K562 treated with DMSO at 1 percent for 4 hours (cell line): ENCODE results near the gene HSPA1L. TPM values are rescaled to one million over a fixed set of nuclear protein-coding genes. Genes with fewer than 3 reads are reported as not detected.

Experiments
- total RNA-seq: library from RNA; unstranded; fragments of 300-600 nt; gene quantifications from 2 replicates; pipeline ENCODE4 v1.2.3, GENCODE V29; 2022; ENCODE audit not compliant: insufficient read depth

HSPA1L gene
- total RNA-seq = 2.5 and 2.8 TPM in 2 replicates

DNA sequence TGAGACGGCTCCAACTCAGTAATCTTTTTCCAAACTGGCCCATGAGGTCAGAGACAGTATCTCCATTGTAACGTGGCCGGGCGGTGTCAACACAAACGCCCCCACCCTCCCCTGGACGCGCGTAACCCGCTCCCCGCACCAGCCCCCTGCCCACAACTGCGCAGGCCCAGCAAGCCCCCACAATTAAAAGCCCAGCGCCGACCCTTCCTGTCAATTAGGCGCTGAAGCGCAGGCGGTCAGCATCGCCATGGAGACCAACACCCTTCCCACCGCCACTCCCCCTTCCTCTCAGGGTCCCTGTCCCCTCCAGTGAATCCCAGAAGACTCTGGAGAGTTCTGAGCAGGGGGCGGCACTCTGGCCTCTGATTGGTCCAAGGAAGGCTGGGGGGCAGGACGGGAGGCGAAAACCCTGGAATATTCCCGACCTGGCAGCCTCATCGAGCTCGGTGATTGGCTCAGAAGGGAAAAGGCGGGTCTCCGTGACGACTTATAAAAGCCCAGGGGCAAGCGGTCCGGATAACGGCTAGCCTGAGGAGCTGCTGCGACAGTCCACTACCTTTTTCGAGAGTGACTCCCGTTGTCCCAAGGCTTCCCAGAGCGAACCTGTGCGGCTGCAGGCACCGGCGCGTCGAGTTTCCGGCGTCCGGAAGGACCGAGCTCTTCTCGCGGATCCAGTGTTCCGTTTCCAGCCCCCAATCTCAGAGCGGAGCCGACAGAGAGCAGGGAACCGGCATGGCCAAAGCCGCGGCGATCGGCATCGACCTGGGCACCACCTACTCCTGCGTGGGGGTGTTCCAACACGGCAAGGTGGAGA lies at the start of gene HSPA1L, which contains the start of gene HSPA1A:
Gene HSPA1L (minus strand): TSS at position 259 of the 814 bp plus-strand sequence. CDS start 3,311 bp downstream, outside the sequence.
Gene HSPA1A (plus strand): TSS at position 519 of the 814 bp plus-strand sequence. CDS start 214 bp downstream, at position 733.

DNA sequence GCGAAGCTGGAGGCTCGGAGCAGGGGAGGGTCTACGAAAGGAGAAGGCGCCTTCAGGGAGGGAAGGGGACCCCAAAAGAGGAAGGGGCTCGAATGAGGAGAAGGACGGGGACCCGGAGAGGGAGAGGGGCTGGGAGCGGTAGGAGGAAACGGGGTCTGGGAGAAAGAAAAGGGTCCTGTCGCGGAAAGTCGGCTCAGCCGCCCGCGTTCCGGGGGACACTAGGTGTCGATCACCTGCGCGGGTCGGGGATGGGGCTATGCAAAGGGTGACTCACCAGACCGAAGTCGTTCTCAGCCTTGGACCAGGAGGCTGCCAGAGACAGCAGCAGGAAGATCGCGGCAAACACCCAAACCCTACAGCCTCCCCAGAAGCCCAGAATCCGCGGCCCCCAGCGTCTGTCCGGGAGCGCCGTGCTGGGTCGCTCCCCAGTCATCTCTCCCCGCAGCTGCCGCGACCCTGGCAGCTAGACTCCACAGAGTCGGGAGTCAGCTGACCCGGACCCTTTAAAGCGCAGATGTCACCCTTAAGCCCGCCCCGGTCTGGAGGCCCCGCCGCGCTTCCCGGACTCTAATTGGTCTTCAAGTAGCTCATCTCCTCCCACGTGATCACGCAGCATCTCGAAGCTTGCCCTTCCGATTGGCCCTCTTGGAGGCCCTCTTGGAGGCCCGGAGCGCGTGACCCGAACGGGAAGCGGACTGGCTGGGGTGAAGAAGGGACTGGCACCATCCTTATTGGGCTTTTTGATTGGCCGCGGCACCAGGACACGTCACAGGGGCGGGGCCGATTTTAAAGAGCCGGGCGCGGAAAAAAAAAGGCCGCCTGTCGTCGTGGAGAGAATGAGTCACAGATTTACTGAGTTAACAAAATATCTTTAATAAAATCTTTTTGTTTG lies 47.5 kb upstream of the HSPA1L start, which contains the start of gene NEU1:
Gene NEU1 (minus strand): TSS at position 478 of the 892 bp plus-strand sequence. CDS start 45 bp downstream, at position 433.

GRCh38 chr6:31827286-31828079 lies 12.4 kb upstream of the HSPA1L start, which contains the start of gene HSPA1B:
HSPA1B (plus strand) TSS chr6:31827738; CDS start chr6:31827951, 213 bp downstream.

DNA sequence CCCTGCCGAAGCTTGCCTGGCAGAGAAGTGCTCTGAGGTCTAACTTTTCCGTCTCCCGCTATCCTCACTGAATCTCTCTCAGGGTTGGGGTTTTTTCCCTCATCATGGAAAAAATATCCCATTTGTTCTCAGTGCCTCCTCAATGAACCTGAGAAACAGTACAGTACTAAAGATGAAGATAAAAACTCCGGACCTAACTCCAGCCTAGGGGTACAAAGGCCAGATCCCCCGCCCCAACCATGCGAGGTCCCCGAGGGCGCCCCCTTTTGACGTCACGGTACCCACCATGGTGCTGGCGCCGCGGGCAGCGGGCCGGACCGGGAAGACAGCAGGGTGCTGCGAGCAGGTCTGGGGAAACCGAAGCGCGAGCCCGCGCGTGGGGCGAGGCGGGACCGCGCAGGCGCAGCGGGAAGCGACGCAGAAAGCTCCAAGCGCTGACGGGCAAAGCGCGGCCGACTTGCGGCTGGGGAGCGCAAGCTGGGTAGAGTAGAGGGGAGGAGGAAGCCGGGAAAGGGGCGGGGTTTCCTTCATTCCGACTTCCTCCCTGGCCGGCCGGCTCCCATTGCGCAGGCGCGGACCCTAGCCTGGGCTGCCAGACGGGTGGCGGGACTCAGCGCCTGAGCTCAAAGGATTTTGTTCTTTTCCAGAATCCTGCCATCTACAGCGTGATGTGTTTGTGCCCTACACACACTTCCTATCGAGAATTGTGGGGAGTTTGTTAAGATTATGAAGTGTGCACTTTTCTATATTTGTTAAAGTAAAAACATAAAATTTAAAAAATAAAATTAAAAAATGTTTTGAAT lies 8.4 kb downstream of the HSPA1L start, which contains the start of gene LSM2:
Gene LSM2 (minus strand): TSS at position 497 of the 803 bp plus-strand sequence. CDS start 209 bp downstream, at position 288.

DNA sequence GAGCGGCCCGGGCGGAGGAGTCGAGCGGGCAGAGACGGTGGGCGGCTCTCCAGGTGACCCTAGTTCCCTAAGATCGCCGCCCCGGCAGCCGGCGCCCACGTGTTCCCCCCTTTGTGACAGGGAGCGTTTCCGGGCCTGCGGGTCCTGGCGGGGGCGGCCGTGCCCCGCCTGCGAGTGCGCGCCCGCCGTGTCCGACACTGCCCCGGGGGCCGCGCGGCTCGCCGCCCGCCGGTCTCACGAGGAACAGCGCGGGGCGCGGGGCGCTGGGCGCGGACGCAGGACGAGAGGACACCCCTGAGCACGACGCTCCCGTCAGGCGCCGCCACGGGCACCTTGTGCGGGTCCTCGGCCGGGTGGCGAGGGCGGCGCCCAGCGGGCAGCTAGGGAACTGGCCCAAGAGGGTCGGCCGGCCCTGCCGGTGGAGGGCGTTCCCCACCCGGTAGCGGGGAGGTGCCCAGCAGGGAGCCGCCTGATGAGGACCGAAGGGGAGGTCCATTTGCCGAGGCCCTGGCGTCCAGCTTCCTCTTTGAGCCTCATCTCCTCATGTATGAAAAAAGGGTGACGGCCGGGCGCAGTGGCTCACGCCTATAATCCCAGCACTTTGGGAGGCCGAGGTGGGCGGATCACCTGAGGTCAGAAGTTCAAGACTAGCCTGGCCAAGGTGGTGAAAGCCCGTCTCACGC lies 19.3 kb downstream of the HSPA1L start, which contains the start of gene VARS1:
Gene VARS1 (minus strand): TSS at position 137 of the 683 bp plus-strand sequence. CDS start 535 bp downstream, outside the sequence.

DNA sequence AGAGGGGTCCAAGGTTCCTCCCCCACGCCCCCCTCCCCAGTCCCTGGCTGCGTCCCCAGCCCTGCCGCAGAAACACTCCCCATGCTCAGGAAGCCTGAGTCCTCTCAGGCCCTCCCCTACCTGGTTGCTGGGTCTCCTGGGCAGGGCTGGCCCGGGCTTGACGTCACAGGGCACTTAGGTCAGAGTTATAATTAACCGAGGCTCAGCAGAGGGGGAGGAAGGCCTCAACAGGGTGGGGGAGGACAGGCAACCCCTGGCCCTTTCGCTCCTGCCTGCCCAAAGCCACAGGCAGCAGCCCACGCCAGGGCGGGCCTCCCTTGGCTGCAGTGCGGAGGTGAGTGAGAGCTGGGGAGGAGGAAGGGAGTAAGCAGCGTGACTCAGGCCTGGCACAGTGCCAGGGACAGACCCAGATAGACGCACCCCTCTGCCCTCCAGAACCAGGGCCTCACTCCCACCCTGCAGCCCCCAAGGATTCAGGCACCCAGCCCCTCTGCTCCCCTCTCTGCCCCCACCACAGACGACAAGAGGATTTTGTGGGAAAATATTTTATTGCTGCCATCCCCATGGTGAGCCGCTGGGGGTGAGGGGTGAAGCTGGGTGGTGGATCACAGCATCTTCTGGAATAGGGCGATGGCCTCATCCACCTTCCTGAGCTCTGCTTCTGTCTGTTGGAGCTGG lies 38.0 kb downstream of the HSPA1L start, which contains the start of gene VWA7:
Gene VWA7 (minus strand): TSS at position 340 of the 678 bp plus-strand sequence. CDS start 549 bp downstream, outside the sequence.

GRCh38 chr6:31762356-31762755 lies 52.7 kb downstream of the HSPA1L start, which contains the start of gene SAPCD1:
SAPCD1 (plus strand) TSS chr6:31762656; CDS start chr6:31763055, 399 bp downstream.

Other genes with a start within 250 kb of the HSPA1L start
- not detected in 2 replicates for gene LTA, start 243.0 kb downstream of the HSPA1L start, total RNA-seq
- 0.39 TPM in 1 of 2 replicates, not detected in the other for gene TNF, start 239.7 kb downstream of the HSPA1L start, total RNA-seq
- not detected in 2 replicates for gene LTB, start 232.9 kb downstream of the HSPA1L start, total RNA-seq
- 8.0 and 9.8 TPM in 2 replicates for gene LST1, start 229.0 kb downstream of the HSPA1L start, total RNA-seq
- 1.7 TPM in 1 of 2 replicates, not detected in the other for gene NCR3, start 222.3 kb downstream of the HSPA1L start, total RNA-seq
- gene AIF1, start 200.0 kb downstream of the HSPA1L start, total RNA-seq = 26.7 and 27.1 TPM in 2 replicates
- 185 and 248 TPM in 2 replicates for gene PRRC2A, start 194.6 kb downstream of the HSPA1L start, total RNA-seq
- 380 and 409 TPM in 2 replicates for gene BAG6, start 162.6 kb downstream of the HSPA1L start, total RNA-seq
- 8.4 and 11.2 TPM in 2 replicates for gene APOM, start 159.4 kb downstream of the HSPA1L start, total RNA-seq
- 17.7 and 18.6 TPM in 2 replicates for gene C6orf47, start 154.5 kb downstream of the HSPA1L start, total RNA-seq
- gene GPANK1, start 150.3 kb downstream of the HSPA1L start, total RNA-seq = 23.4 and 36.8 TPM in 2 replicates
- 613 and 654 TPM in 2 replicates for gene CSNK2B, start 149.2 kb downstream of the HSPA1L start, total RNA-seq
- gene LY6G5B, start 145.3 kb downstream of the HSPA1L start, total RNA-seq = 5.0 and 12.4 TPM in 2 replicates
- 3.4 TPM in 1 of 2 replicates, not detected in the other for gene LY6G5C, start 134.2 kb downstream of the HSPA1L start, total RNA-seq
- 91.1 and 99.5 TPM in 2 replicates for gene ABHD16A, start 112.0 kb downstream of the HSPA1L start, total RNA-seq
- not detected in 2 replicates for gene LY6G6F, start 108.4 kb downstream of the HSPA1L start, total RNA-seq
- gene LY6G6D, start 99.9 kb downstream of the HSPA1L start, total RNA-seq = not detected in 2 replicates
- not detected in 2 replicates for gene LY6G6C, start 93.5 kb downstream of the HSPA1L start, total RNA-seq
- 0.51 TPM in 1 of 2 replicates, not detected in the other for gene MPIG6B, start 91.9 kb downstream of the HSPA1L start, total RNA-seq
- 66.8 and 75.1 TPM in 2 replicates for gene DDAH2, start 86.0 kb downstream of the HSPA1L start, total RNA-seq
- gene CLIC1, start 78.8 kb downstream of the HSPA1L start, total RNA-seq = 1,213 and 1,370 TPM in 2 replicates
- 22.0 and 30.3 TPM in 2 replicates for gene MSH5, start 75.3 kb downstream of the HSPA1L start, total RNA-seq
- 2.6 and 8.2 TPM in 2 replicates for gene SAPCD1, start 52.6 kb downstream of the HSPA1L start, total RNA-seq
- 5.4 and 5.6 TPM in 2 replicates for gene VWA7, start 38.0 kb downstream of the HSPA1L start, total RNA-seq
- 147 and 165 TPM in 2 replicates for gene VARS1, start 19.5 kb downstream of the HSPA1L start, total RNA-seq
- gene LSM2, start 8.3 kb downstream of the HSPA1L start, total RNA-seq = 139 and 155 TPM in 2 replicates
- 641 and 912 TPM in 2 replicates for gene HSPA1A, start 260 bp upstream of the HSPA1L start, total RNA-seq
- 595 and 769 TPM in 2 replicates for gene HSPA1B, start 12.5 kb upstream of the HSPA1L start, total RNA-seq
- 232 TPM in 2 replicates for gene NEU1, start 47.5 kb upstream of the HSPA1L start, total RNA-seq
- 12.7 and 13.4 TPM in 2 replicates for gene SLC44A4, start 63.7 kb upstream of the HSPA1L start, total RNA-seq
- 61.5 and 78.2 TPM in 2 replicates for gene EHMT2, start 82.4 kb upstream of the HSPA1L start, total RNA-seq
- gene ZBTB12, start 86.8 kb upstream of the HSPA1L start, total RNA-seq = 6.4 and 10.3 TPM in 2 replicates
- 8.3 and 9.1 TPM in 2 replicates for gene C2, start 112.4 kb upstream of the HSPA1L start, total RNA-seq
- 3.8 TPM in 1 of 2 replicates, not detected in the other for gene CFB, start 130.8 kb upstream of the HSPA1L start, total RNA-seq
- 78.2 and 128 TPM in 2 replicates for gene NELFE, start 143.7 kb upstream of the HSPA1L start, total RNA-seq
- gene SKIC2, start 143.9 kb upstream of the HSPA1L start, total RNA-seq = 43.6 and 60.1 TPM in 2 replicates
- 16.6 and 24.1 TPM in 2 replicates for gene DXO, start 156.9 kb upstream of the HSPA1L start, total RNA-seq
- gene C4A, start 166.8 kb upstream of the HSPA1L start, total RNA-seq = 4.3 and 10.0 TPM in 2 replicates
- 3.6 and 8.2 TPM in 2 replicates for gene C4B, start 199.5 kb upstream of the HSPA1L start, total RNA-seq
- 0.98 and 1.1 TPM in 2 replicates for gene CYP21A2, start 223.1 kb upstream of the HSPA1L start, total RNA-seq